ENCODE results near the gene ANKRD63.

Gene ANKRD63

GRCh38 chr15:40238532-40239403 lies 44.1 kb downstream of the ANKRD63 start, which contains the start of gene PAK6:
PAK6 (plus strand) TSS chr15:40239063; CDS start chr15:40264786, 25,723 bp downstream.
- Histone ChIP-seq H3K27me3 (ENCODE audit: control insufficient read depth in 1 of 2, insufficient read depth in 2 of 2, low read length in 2 of 2) (peaks cover 4 to 11% of the 10 kb centered on the region in 2 donors), H3K4me1 (ENCODE audit: control insufficient read depth in 1 of 2, insufficient read depth in 2 of 2, low read length in 2 of 2) (peaks cover 0 to 6% of the 10 kb centered on the region in 2 donors), H3K27ac (ENCODE audit: low read depth, low read length) (peak within 1 kb of the TSS; percentile 44), H3K4me3 (ENCODE audit: low read depth in 1 of 2, low read length in 2 of 2) (peak within 1 kb of the TSS; percentile 43 to 45), H3K9me3 (ENCODE audit: control insufficient read depth in 1 of 2, low read length in 2 of 2) (no peaks in the 10 kb centered on the region), H3K36me3 (ENCODE audit: control insufficient read depth in 1 of 2, insufficient read depth in 2 of 2, low read length in 2 of 2) (no peaks in the 10 kb centered on the region), H3K9ac (ENCODE audit: low read depth in 1 of 2, low read length in 2 of 2) (peak within 1 kb of the TSS in 1 of 2 donors; percentile 2)

DNA sequence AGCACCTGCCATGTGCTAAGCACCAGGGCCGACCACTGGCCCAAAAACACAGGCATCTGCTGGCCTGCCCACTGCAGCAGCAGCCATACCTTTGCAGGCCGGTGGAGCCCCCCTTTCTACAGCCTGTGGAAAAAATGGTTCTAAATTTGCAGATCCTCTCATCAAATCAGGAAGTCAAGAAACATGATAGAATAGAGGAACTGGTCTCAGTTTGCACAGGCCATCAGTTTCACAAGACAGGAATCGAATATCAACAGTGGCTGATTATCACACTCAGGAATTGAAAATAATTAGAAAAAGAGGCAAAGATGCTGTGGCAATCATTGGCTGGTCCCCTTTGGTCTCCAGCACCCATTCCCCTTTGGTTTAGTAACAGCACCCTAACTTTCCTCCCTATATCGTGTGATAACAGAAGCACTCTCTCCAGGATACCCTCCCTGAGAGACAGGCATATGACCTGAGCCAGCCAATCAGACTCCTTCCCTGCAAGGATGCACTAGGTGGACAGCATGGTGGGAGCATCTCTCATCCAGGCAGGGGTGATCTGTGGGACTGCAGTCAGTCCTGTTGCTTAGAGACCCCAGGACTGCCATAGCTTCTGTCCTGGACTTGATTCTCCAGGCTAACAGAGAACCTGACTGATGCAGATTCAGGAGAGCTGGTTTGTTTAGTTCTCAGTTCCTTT lies 47.5 kb downstream of the ANKRD63 start:
- H3K9ac ChIP-seq (ENCODE audit: low read depth in 1 of 2, low read length in 2 of 2) = no peak overlapping the region
- H3K9me3 ChIP-seq (ENCODE audit: control insufficient read depth in 1 of 2, low read length in 2 of 2) = no peaks in the 10 kb centered on the region
- no peak overlapping the region for H3K4me3 ChIP-seq (ENCODE audit: low read depth in 1 of 2, low read length in 2 of 2)
- H3K27me3 ChIP-seq (ENCODE audit: control insufficient read depth in 1 of 2, insufficient read depth in 2 of 2, low read length in 2 of 2) = peaks cover 4 to 11% of the 10 kb centered on the region in 2 donors
- H3K36me3 ChIP-seq (ENCODE audit: control insufficient read depth in 1 of 2, insufficient read depth in 2 of 2, low read length in 2 of 2) = no peaks in the 10 kb centered on the region
- H3K4me1 ChIP-seq (ENCODE audit: control insufficient read depth in 1 of 2, insufficient read depth in 2 of 2, low read length in 2 of 2) = peaks cover 0 to 6% of the 10 kb centered on the region in 2 donors
- no peak overlapping the region for H3K27ac ChIP-seq (ENCODE audit: low read depth, low read length)

DNA sequence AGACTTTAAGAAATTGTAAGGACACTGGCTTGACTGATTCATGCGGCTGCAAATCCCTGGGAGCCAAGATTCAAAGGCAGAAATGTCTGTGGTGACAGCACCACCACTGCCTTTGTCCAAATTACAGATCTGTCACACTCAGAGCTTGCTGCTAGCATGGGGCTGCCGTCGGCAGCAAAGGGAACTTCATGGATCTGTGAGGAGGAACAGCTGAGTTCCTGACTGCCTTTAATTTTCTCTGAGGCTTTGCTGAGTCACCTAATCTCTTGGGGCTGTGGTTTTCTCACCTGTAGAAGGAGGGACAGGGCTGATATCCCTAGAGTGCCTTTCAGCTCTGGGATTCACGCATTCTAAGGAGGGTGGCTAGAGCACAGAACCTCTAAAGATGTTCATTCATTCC lies 48.1 kb downstream of the ANKRD63 start:
- no peak overlapping the region for H3K27ac ChIP-seq (ENCODE audit: low read depth, low read length)
- H3K4me1 ChIP-seq (ENCODE audit: control insufficient read depth in 1 of 2, insufficient read depth in 2 of 2, low read length in 2 of 2) = peaks cover 0 to 6% of the 10 kb centered on the region in 2 donors
- no peaks in the 10 kb centered on the region for H3K9me3 ChIP-seq (ENCODE audit: control insufficient read depth in 1 of 2, low read length in 2 of 2)
- no peak overlapping the region for H3K9ac ChIP-seq (ENCODE audit: low read depth in 1 of 2, low read length in 2 of 2)
- H3K4me3 ChIP-seq (ENCODE audit: low read depth in 1 of 2, low read length in 2 of 2) = no peak overlapping the region
- no peaks in the 10 kb centered on the region for H3K36me3 ChIP-seq (ENCODE audit: control insufficient read depth in 1 of 2, insufficient read depth in 2 of 2, low read length in 2 of 2)
- peaks cover 0 to 11% of the 10 kb centered on the region in 2 donors for H3K27me3 ChIP-seq (ENCODE audit: control insufficient read depth in 1 of 2, insufficient read depth in 2 of 2, low read length in 2 of 2)

GRCh38 chr15:40233727-40234577 lies 48.9 kb downstream of the ANKRD63 start:
- Histone ChIP-seq H3K9ac (ENCODE audit: low read depth in 1 of 2, low read length in 2 of 2) (no peak overlapping the region), H3K4me3 (ENCODE audit: low read depth in 1 of 2, low read length in 2 of 2) (no peak overlapping the region), H3K4me1 (ENCODE audit: control insufficient read depth in 1 of 2, insufficient read depth in 2 of 2, low read length in 2 of 2) (peaks cover 0 to 5% of the 10 kb centered on the region in 2 donors), H3K9me3 (ENCODE audit: control insufficient read depth in 1 of 2, low read length in 2 of 2) (no peaks in the 10 kb centered on the region), H3K27ac (ENCODE audit: low read depth, low read length) (no peak overlapping the region), H3K27me3 (ENCODE audit: control insufficient read depth in 1 of 2, insufficient read depth in 2 of 2, low read length in 2 of 2) (peaks cover 0 to 5% of the 10 kb centered on the region in 2 donors), H3K36me3 (ENCODE audit: control insufficient read depth in 1 of 2, insufficient read depth in 2 of 2, low read length in 2 of 2) (no peaks in the 10 kb centered on the region)

DNA sequence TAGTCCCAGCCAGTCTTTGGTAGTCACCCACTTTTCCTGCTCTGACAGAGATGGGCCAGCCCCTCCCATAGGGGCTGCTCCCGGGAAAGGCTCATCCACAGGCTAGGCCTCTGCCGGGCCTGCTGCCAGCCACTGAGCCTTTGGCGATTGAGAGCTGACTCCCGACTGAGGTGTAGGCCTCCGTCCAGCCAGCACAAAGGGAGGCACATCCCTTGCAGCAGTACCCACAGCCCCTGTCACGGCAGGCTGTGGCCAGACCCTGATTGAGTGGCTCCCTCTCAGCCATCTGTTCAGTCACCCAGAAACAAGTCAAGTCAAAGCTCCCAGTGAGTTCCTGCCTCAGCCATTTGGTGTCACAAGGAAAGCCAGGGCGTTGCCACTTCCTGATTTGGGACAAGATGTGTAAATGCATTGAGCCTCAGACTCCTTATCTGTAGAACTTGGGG lies 50.2 kb downstream of the ANKRD63 start:
- Histone ChIP-seq H3K4me3 (ENCODE audit: low read depth in 1 of 2, low read length in 2 of 2) (no peak overlapping the region), H3K27ac (ENCODE audit: low read depth, low read length) (no peak overlapping the region), H3K9me3 (ENCODE audit: control insufficient read depth in 1 of 2, low read length in 2 of 2) (no peaks in the 10 kb centered on the region), H3K27me3 (ENCODE audit: control insufficient read depth in 1 of 2, insufficient read depth in 2 of 2, low read length in 2 of 2) (no peaks in the 10 kb centered on the region), H3K4me1 (ENCODE audit: control insufficient read depth in 1 of 2, insufficient read depth in 2 of 2, low read length in 2 of 2) (no peaks in the 10 kb centered on the region), H3K9ac (ENCODE audit: low read depth in 1 of 2, low read length in 2 of 2) (no peak overlapping the region), H3K36me3 (ENCODE audit: control insufficient read depth in 1 of 2, insufficient read depth in 2 of 2, low read length in 2 of 2) (no peaks in the 10 kb centered on the region)

All from duodenal mucosa (tissue), 2 donors.